GM12891 (cell line): ENCODE measurements around the gene ANKRD28.

ENCODE experiments used
- PAX5 ChIP-seq: IDR thresholded peaks from 2 replicates; pipeline ENCODE4 v1.6.1; 2011; ENCODE audit warnings: low read length, moderate library complexity, mild to moderate bottlenecking; ENCODE audit not compliant: insufficient read depth, severe bottlenecking
- POLR2A ChIP-seq: IDR thresholded peaks from 2 replicates; pipeline ENCODE4 v1.6.1; 2011; ENCODE audit warnings: low read depth, low read length, control low read depth
- TAF1 ChIP-seq: IDR thresholded peaks from 2 replicates; pipeline ENCODE4 v1.6.1; 2011; ENCODE audit warnings: low read depth, low read length, control low read depth

- TF ChIP-seq PAX5 (no peak), TAF1 (no peak), POLR2A (no peak)
Measured at GRCh38 chr3:15794842-15795650, 2.7 kb downstream of the ANKRD28 start.
